Natural killer cell (primary cell): ENCODE data around the gene CDKN1C. TPM values are rescaled to one million over a fixed set of nuclear protein-coding genes. Genes with fewer than 3 reads are reported as not detected.

Source experiments
- ATAC-seq, 3 donors: fragments of 150-1000 bp in 2 of 3; fragments of 200-7000 bp in 1 of 3; cut with Tn5 transposase; 1 replicate in 1 of 3; 2 replicates in 2 of 3; pipeline ENCODE4 v1.10.0; 2021; ENCODE audit warnings: mild to moderate bottlenecking in 2 of 3, moderate library complexity in 2 of 3
- DNase-seq, 2 donors: peaks; one replicate each; pipeline versions ENCODE4 v3.0.0 to v3.0.0-alpha.2; 2013 to 2021; ENCODE audit warnings: mixed read lengths in 1 of 2
- H3K27ac ChIP-seq: one replicate; pipeline ENCODE4 v1.5.1; 2013; ENCODE audit warnings: mild to moderate bottlenecking, low read length
- H3K27me3 ChIP-seq: one replicate; pipeline ENCODE4 v1.6.1; 2013; ENCODE audit warnings: low read length; ENCODE audit not compliant: control insufficient read depth, insufficient read depth
- H3K36me3 ChIP-seq: one replicate; pipeline ENCODE4 v1.6.1; 2013; ENCODE audit warnings: low read length; ENCODE audit not compliant: control insufficient read depth, insufficient read depth
- H3K4me1 ChIP-seq: one replicate; pipeline ENCODE4 v1.6.1; 2013; ENCODE audit warnings: low read length; ENCODE audit not compliant: control insufficient read depth, insufficient read depth
- H3K4me3 ChIP-seq: one replicate; pipeline ENCODE4 v1.5.1; 2013; ENCODE audit warnings: low read length
- H3K9me3 ChIP-seq: one replicate; pipeline ENCODE4 v1.6.1; 2013; ENCODE audit warnings: low read length; ENCODE audit not compliant: control insufficient read depth, insufficient read depth
- H3K27ac Mint-ChIP-seq, 2 donors: one replicate each; pipeline ENCODE4 v1.8.0; 2022; ENCODE audit warnings: mild to moderate bottlenecking in 2 of 2, mixed read lengths in 2 of 2, moderate library complexity in 1 of 2
- H3K27me3 Mint-ChIP-seq, 2 donors: one replicate each; pipeline ENCODE4 v1.8.0; 2022; ENCODE audit warnings: low read depth in 2 of 2, mixed read lengths in 2 of 2
- H3K36me3 Mint-ChIP-seq: one replicate; pipeline ENCODE4 v1.8.0; 2022; ENCODE audit warnings: mixed read lengths
- H3K4me1 Mint-ChIP-seq, 2 donors: one replicate each; pipeline ENCODE4 v1.8.0; 2022; ENCODE audit warnings: mixed read lengths in 2 of 2
- H3K4me3 Mint-ChIP-seq: one replicate; pipeline ENCODE4 v1.8.0; 2022; ENCODE audit warnings: mild to moderate bottlenecking, moderate library complexity, mixed read lengths
- H3K9me3 Mint-ChIP-seq, 2 donors: one replicate each; pipeline ENCODE4 v1.8.0; 2022; ENCODE audit warnings: mixed read lengths in 2 of 2
- WGBS: methylation state at CpG from one replicate; pipeline ENCODE4 v1.1.7; 2013; ENCODE audit warnings: missing lambda C conversion rate; ENCODE audit not compliant: insufficient coverage; 5-methylcytosine and 5-hydroxymethylcytosine counted together
- intact Hi-C: fragments of 100-400 bp; cut with micrococcal nuclease; formaldehyde crosslinking; loops from one replicate; pipeline ENCODE4 v1.14.2; 2022
- total RNA-seq, 4 donors: library from RNA; stranded (reverse); fragments of 120-200 nt in 1 of 4; gene quantifications; one replicate each; pipeline versions ENCODE4 v1.2.3 to v1.2.4, GENCODE V29; 2013 to 2022
- TF ChIP-seq, protein P1 (sequence below): fragments of 200-600 bp; IDR thresholded peaks from one replicate; pipeline ENCODE4 v1.8.0; 2022; ENCODE audit warnings: antibody characterized with exemption

CDKN1C gene
- total RNA-seq, 3 donors from 2014 or later (not counting 1 experiment from before 2014, with no cell fraction given): 2.6 to 27.9 (median 6.3) TPM

DNA sequence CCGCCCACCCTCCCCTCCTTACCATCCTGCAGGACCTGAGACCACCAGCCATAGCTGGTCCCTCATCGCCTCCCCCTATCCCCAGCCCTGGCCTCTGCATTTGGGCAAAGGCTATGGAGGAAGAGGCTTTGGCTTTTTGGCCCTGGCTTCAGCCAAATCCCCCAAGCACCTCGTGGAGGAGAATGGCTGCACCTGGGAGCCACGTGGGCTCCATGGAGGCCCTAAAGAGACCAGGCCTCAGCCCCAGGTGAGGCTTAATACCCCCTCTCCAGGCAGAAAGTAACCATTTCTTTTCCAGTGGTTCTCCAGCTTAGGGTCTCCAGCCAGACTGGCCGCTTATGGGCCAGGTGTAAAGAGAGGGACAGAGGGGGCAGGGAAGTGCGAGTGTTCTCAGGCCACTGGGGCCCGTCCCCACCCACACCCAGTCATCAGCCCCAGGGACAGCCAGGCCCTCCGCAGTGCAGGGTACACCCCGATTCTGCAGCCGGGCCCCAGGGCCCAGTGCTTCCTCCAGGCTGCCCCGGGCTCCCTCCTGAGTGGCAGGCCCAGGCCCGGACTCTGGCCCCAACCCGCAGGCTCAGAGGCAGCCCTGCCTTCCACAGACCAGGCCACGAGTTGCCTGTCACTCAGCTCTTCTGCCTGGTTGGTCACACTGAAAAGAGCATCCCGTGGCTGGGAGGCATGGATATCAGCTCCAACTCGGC, 26.4 kb downstream of the CDKN1C start:
- TF ChIP-seq, protein P1, sequence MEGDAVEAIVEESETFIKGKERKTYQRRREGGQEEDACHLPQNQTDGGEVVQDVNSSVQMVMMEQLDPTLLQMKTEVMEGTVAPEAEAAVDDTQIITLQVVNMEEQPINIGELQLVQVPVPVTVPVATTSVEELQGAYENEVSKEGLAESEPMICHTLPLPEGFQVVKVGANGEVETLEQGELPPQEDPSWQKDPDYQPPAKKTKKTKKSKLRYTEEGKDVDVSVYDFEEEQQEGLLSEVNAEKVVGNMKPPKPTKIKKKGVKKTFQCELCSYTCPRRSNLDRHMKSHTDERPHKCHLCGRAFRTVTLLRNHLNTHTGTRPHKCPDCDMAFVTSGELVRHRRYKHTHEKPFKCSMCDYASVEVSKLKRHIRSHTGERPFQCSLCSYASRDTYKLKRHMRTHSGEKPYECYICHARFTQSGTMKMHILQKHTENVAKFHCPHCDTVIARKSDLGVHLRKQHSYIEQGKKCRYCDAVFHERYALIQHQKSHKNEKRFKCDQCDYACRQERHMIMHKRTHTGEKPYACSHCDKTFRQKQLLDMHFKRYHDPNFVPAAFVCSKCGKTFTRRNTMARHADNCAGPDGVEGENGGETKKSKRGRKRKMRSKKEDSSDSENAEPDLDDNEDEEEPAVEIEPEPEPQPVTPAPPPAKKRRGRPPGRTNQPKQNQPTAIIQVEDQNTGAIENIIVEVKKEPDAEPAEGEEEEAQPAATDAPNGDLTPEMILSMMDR: no peak
- WGBS: 79% methylated on average over 14 of the region's 16 CpGs
- no peak overlapping the region for H3K27ac ChIP-seq

DNA sequence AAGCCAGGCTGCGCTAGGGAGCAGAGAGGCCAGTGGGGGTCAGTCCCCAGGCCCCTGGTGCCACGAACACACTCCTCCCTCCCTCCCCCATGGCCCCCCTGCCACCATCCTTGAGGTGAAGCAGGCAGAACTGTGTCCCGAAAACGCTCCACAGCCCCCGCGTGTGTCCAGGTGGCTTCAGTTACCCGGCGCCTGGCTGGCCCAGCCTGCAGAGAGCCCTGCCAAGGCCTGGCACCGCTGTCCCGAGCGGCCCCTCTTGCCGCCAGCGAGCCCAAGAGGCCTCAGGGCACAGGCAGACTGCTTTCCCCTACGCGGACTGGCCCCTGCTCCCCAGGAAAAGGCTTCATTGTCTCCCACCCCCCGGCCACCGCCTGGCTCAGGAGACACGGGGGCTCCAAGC, 27.7 kb downstream of the CDKN1C start:
- Mint-ChIP-seq H3K27me3 (peaks cover 0 to 9% of the 10 kb centered on the region in 2 donors), H3K9me3 (no peaks in the 10 kb centered on the region), H3K27ac (no peak overlapping the region), H3K4me1 (no peaks in the 10 kb centered on the region), H3K36me3 (no peaks in the 10 kb centered on the region), H3K4me3 (no peak overlapping the region)
- no peak overlapping the region for H3K4me3 ChIP-seq
- intact Hi-C loops: no loop called here
- peaks cover 4% of the 10 kb centered on the region for H3K27me3 ChIP-seq
- TF ChIP-seq, protein P1: no peak
- H3K9me3 ChIP-seq: no peaks in the 10 kb centered on the region
- no peaks in the 10 kb centered on the region for H3K36me3 ChIP-seq
- H3K27ac ChIP-seq: no peak overlapping the region
- WGBS: 88% methylated on average over 18 of the region's 18 CpGs
- no peaks in the 10 kb centered on the region for H3K4me1 ChIP-seq
- no peak for DNase-seq
- ATAC-seq: no peak

More for the DNA sequence above, 26.4 kb downstream of the CDKN1C start:
- no peak for DNase-seq
- peaks cover 8 to 21% of the 10 kb centered on the region in 2 donors for H3K27me3 Mint-ChIP-seq
- no peak overlapping the region for H3K4me3 Mint-ChIP-seq
- H3K4me3 ChIP-seq: no peak overlapping the region
- H3K36me3 ChIP-seq: no peaks in the 10 kb centered on the region
- ATAC-seq: no peak
- intact Hi-C loops: no loop called here
- H3K4me1 Mint-ChIP-seq: no peaks in the 10 kb centered on the region
- no peaks in the 10 kb centered on the region for H3K9me3 ChIP-seq
- no peaks in the 10 kb centered on the region for H3K36me3 Mint-ChIP-seq
- no peaks in the 10 kb centered on the region for H3K4me1 ChIP-seq
- no peaks in the 10 kb centered on the region for H3K9me3 Mint-ChIP-seq
- peaks cover 8% of the 10 kb centered on the region for H3K27me3 ChIP-seq
- no peak overlapping the region for H3K27ac Mint-ChIP-seq

DNA sequence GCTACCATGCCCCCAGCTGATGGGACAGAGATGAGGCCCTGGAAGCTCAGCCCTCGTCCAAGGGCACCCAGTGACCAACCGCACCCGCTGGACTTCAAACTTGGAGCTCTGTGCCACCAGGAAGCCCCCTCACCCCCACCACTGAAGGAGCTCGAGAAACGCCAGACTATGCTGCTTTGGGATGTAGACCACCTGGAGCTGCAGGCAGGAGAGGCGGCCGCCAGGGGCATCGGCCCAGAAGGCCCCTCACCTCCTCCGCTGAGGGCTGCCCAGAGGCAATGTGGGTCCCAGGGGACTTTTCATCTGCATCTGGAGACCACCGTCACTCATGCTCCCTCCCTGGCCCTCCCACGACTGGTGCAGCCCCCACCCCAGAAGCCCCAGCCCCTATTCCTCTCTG, 28.3 kb downstream of the CDKN1C start:
- H3K36me3 ChIP-seq: no peaks in the 10 kb centered on the region
- no peak overlapping the region for H3K4me3 ChIP-seq
- Mint-ChIP-seq H3K4me1 (no peaks in the 10 kb centered on the region), H3K4me3 (no peak overlapping the region), H3K27me3 (peaks cover 0 to 9% of the 10 kb centered on the region in 2 donors), H3K27ac (no peak overlapping the region), H3K36me3 (no peaks in the 10 kb centered on the region), H3K9me3 (no peaks in the 10 kb centered on the region)
- DNase-seq (no peak), ATAC-seq (no peak)
- H3K9me3 ChIP-seq: no peaks in the 10 kb centered on the region
- H3K27ac ChIP-seq: no peak overlapping the region
- H3K27me3 ChIP-seq: peaks cover 4% of the 10 kb centered on the region
- TF ChIP-seq, protein P1: no peak
- H3K4me1 ChIP-seq: no peaks in the 10 kb centered on the region
- intact Hi-C loops: no loop called here
- WGBS: 86% methylated on average over 11 of the region's 11 CpGs

DNA sequence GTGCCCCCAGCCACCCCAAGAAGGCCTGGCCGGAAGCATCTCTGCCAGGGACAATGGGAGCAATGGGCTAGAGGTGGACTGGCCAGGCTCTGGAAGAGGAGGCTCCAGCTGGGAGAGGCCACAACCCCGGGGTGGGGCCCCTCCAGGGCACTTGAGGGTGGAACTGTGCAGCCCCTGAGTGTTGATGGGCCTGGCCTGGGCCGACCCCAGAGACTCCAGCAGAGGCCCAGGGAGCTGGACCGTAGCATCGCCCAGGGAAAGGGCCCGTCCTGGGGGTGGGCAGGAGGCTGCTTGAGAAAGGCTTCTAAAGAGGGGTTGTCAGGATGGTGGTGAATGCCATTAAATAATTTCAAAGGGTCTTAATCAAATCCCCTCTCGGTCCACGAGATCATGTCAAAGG, 30.4 kb downstream of the CDKN1C start:
- Mint-ChIP-seq H3K4me1 (no peaks in the 10 kb centered on the region), H3K4me3 (no peak overlapping the region), H3K36me3 (no peaks in the 10 kb centered on the region), H3K27ac (no peak overlapping the region), H3K27me3 (no peaks in the 10 kb centered on the region), H3K9me3 (no peaks in the 10 kb centered on the region)
- TF ChIP-seq, protein P1: no peak
- H3K4me3 ChIP-seq: no peak overlapping the region
- DNase-seq: no peak
- H3K27me3 ChIP-seq: no peaks in the 10 kb centered on the region
- H3K9me3 ChIP-seq: no peaks in the 10 kb centered on the region
- 83% methylated on average over 8 of the region's 8 CpGs for WGBS
- H3K36me3 ChIP-seq: no peaks in the 10 kb centered on the region
- H3K4me1 ChIP-seq: no peaks in the 10 kb centered on the region
- intact Hi-C loops: no loop called here
- peak in 1 of 3 donors; percentile 1 for ATAC-seq
- H3K27ac ChIP-seq: no peak overlapping the region
